Testis (tissue), 3 donors: ENCODE measurements around the gene PI4KA. TPM values are rescaled to one million over a fixed set of nuclear protein-coding genes. Genes with fewer than 3 reads are reported as not detected.
"Not testable (repeated sequence)": the region's sequence is repeated elsewhere in the genome, so short reads cannot be mapped to it uniquely, and the experiment has no call there.

Experiments
- DNase-seq: peaks from one replicate; pipeline ENCODE4 v3.0.0-alpha.2; 2019
- H3K27ac ChIP-seq, 2 donors: fragments of 200-600 bp; sonication (generic); one replicate each; pipeline ENCODE4 v1.5.1; 2019
- H3K27me3 ChIP-seq: fragments of 200-600 bp; sonication (generic); one replicate; pipeline ENCODE4 v1.5.1; 2019
- H3K36me3 ChIP-seq: fragments of 200-600 bp; sonication (generic); one replicate; pipeline ENCODE4 v1.5.1; 2017; ENCODE audit warnings: low read depth; ENCODE audit errors: missing control alignments
- H3K4me1 ChIP-seq: fragments of 200-600 bp; sonication (generic); one replicate; pipeline ENCODE4 v1.5.1; 2019
- H3K4me3 ChIP-seq, 2 donors: fragments of 200-600 bp; sonication (generic); one replicate each; pipeline ENCODE4 v1.5.1; 2017 to 2019
- H3K9me3 ChIP-seq: fragments of 200-600 bp; sonication (generic); one replicate; pipeline ENCODE4 v1.5.1; 2017
- WGBS, 2 donors: methylation state at CpG; one replicate each; pipeline ENCODE4 v1.1.5; 2018; 5-methylcytosine and 5-hydroxymethylcytosine counted together
- intact Hi-C: fragments of 100-400 bp; cut with DNase I; formaldehyde crosslinking; loops from one replicate; pipeline ENCODE4 v1.15.1; 2023; ENCODE audit warnings: low total_unique reads
- polyA plus RNA-seq: library from polyadenylated mRNA; stranded (reverse); fragments of 350-450 nt; fragmentation: Illumina TruSeq; extraction: RNeasy Lipid Tissue Mini Kit (QIAGEN cat#74804); gene quantifications from one replicate; pipeline ENCODE4 v1.2.3, GENCODE V29; 2014; ENCODE audit warnings: low read depth, low replicate concordance; ENCODE audit not compliant: insufficient read depth
- total RNA-seq, 2 donors: library from RNA; depleted of rRNA; stranded (reverse); fragments of >200 nt; gene quantifications; one replicate each; pipeline ENCODE4 v1.2.3, GENCODE V29; 2016

The PI4KA gene
- total and polyA plus RNA-seq, 3 donors from 2014 or later = 124 to 196 (median 140) TPM

- H3K27me3 ChIP-seq, DNase-seq, intact Hi-C loops, H3K27ac ChIP-seq, H3K4me1 ChIP-seq, H3K9me3 ChIP-seq, H3K4me3 ChIP-seq, H3K36me3 ChIP-seq: not testable (repeated sequence)
- 90 to 97% methylated on average over 4 to 11 of the region's 11 CpGs for WGBS, 2 donors
Observed at GRCh38 chr22:20707549-20708118, 151.0 kb downstream of the PI4KA start.

DNA sequence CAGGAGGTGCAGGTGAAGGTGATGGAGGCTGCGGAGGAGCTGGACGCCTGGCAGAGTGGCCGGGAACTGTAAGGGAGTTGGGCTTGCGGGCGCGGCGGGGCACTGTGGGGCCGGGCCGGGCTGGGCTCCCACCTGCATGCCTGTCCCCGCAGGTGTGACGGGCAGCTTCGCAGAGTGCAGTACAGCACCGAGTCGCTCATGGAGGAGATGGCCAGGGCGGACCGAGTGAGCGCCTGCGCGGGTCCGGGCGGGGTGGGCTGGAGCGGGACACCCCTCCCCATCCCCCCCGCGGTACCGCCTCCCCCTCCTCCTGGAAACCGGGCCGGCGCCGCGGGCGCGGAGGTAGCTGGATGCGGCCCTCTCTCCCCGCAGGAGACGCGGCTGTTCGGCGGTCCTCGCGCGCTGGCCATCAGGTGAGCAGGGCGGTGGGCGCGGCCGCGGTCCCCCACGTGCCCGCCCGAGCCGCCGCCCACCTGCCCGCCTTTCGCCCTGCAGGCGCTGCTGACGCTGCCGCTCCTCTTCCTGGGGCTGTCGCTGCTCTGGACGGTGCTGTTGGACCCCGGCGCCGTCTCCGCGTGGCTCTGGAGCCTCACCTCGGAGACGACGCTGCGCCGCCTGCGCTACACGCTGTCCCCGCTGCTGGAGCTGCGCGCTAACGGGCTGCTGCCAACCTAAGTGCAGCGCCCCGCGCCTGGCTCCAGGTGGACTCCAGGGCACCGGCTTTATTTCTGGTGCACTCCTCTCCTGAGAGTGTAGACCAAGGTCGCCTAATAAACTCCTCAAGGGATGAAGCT is 154.6 kb downstream of the PI4KA start:
- H3K27ac ChIP-seq, H3K9me3 ChIP-seq, H3K4me1 ChIP-seq, H3K27me3 ChIP-seq, DNase-seq, H3K36me3 ChIP-seq, intact Hi-C loops: not testable (repeated sequence)
- 5 to 9% methylated on average over 8 to 11 of the region's 79 CpGs for WGBS, 2 donors
- H3K4me3 ChIP-seq = peak overlapping the region in 1 of 2 donors; percentile 68

GRCh38 chr22:20703414-20703806 is 155.2 kb downstream of the PI4KA start:
- H3K27ac ChIP-seq, H3K36me3 ChIP-seq, H3K27me3 ChIP-seq, H3K4me1 ChIP-seq, H3K9me3 ChIP-seq, DNase-seq, intact Hi-C loops: not testable (repeated sequence)
- peak overlapping the region; percentile 9 to 68 for H3K4me3 ChIP-seq
- 0% methylated on average over 10 of the region's 25 CpGs; no CpG with 5 or more reads in 1 of the 2 donors for WGBS, 2 donors

DNA sequence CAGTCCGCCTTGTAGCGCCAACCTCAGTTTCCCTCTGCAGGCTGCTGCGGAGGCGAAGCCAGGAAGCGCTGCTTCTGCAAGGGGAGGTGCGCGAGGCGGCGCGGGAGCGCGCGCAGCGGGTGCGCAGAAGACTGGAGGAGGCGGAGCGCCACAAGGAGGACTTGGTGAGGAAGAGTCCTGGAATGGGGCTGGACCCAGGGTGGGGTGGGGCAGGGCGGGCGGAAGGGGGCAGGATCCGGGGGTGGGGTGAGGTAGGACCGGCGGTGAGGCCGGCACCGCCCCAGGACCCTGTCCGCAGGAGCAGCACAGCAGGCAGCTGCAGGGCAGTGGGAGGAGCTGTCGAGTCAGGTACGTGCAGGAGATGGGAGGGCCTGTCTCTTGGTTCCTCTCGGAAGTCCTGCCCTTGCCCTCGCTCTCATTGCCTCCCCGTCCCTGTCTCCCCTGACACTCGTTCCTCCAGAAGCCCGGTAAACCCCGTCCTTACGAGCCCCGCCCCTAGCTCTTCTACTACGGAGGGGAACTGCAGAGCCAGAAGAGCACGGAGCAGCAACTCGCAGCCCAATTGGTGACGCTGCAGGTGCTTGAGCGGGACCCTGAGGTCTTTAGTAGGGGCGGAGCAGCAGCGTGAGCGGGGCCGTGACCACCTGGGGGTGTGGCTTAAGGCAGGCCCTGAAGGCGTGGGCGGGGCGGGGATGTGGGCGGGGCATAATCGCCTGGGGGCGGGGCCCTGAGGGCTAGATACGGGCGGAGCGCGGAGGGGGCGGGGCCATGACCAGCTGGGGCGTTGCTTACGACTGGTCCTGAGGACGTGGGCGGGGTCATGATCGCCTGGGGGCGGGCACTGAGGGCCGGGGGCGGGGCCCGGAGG is 155.8 kb downstream of the PI4KA start:
- H3K4me1 ChIP-seq, H3K27me3 ChIP-seq, intact Hi-C loops, H3K9me3 ChIP-seq, H3K36me3 ChIP-seq: not testable (repeated sequence)
- 0 to 1% methylated on average over 24 to 43 of the region's 64 CpGs for WGBS, 2 donors
- H3K4me3 ChIP-seq = peak overlapping the region; percentile 59 to 68
- DNase-seq = peak; percentile 98
- peak overlapping the region; percentile 44 to 72 for H3K27ac ChIP-seq

- WGBS, 2 donors = 1% methylated on average over 12 of the region's 35 CpGs; no CpG with 5 or more reads in 1 of the 2 donors
- H3K4me1 ChIP-seq, H3K9me3 ChIP-seq, intact Hi-C loops, H3K36me3 ChIP-seq, H3K27me3 ChIP-seq, DNase-seq: not testable (repeated sequence)
- Histone ChIP-seq H3K4me3 (peak overlapping the region; percentile 59 to 68), H3K27ac (peak overlapping the region in 1 of 2 donors; percentile 72)
Observed at GRCh38 chr22:20702175-20702545, 156.5 kb downstream of the PI4KA start.

- H3K27ac ChIP-seq, intact Hi-C loops, H3K4me1 ChIP-seq, H3K36me3 ChIP-seq, H3K27me3 ChIP-seq, DNase-seq, H3K9me3 ChIP-seq: not testable (repeated sequence)
- peak overlapping the region in 1 of 2 donors; percentile 68 for H3K4me3 ChIP-seq
- 12 to 15% methylated on average over 11 to 17 of the region's 21 CpGs for WGBS, 2 donors
Observed at GRCh38 chr22:20701680-20702136, 156.9 kb downstream of the PI4KA start.

DNA sequence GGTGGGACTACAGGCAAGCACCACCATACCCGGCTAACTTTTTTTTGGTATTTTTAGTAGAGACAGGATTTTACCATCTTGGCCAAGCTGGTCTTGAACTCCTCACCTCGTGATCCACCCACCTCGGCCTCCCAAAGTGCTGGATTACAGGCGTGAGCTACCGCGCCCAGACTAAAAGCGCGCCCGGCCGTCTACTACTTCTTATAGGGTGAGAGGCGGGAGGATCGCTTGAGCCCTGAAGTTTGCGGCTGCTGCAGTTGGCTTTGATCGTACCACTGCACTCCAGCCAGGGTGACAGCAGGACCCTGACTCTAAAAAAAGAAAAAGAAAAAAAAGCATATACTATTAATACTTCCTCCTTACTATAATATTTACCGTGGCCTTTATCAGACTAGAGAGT is 158.3 kb downstream of the PI4KA start:
- intact Hi-C loops, H3K27me3 ChIP-seq, H3K36me3 ChIP-seq, H3K4me1 ChIP-seq, H3K27ac ChIP-seq, H3K4me3 ChIP-seq, DNase-seq, H3K9me3 ChIP-seq: not testable (repeated sequence)
- WGBS, 2 donors = 90 to 95% methylated on average over 15 of the region's 15 CpGs

DNA sequence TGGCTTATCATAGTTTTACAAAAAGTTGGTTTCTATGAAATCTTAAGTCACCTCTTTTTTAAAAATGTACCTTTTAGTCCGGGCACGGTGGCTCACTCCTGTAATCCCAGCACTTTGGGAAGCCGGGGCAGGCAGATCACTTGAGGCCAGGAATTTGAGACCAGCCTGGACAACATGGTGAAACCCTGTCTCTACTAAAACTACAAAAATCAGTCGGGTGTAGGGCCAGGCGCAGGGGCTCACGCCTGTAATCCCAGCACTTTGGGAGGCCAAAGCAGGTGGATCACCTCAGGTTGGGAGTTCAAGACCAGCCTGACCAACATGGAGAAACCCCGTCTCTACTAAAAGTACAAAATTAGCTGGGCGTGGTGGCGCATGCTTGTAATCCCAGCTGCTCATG is 158.8 kb downstream of the PI4KA start:
- DNase-seq, H3K4me3 ChIP-seq, H3K36me3 ChIP-seq, intact Hi-C loops, H3K27me3 ChIP-seq, H3K4me1 ChIP-seq, H3K9me3 ChIP-seq, H3K27ac ChIP-seq: not testable (repeated sequence)
- 89 to 95% methylated on average over 7 to 9 of the region's 9 CpGs for WGBS, 2 donors
